Adrenal gland (tissue), 5 donors: Measurements from ENCODE around the gene SORCS3.

Experiments
- POLR2A ChIP-seq, 2 donors: fragments of 450-650 bp; IDR thresholded peaks; one replicate each; pipeline ENCODE4 v1.6.1; 2017; ENCODE audit warnings: antibody characterized with exemption in 2 of 2, mild to moderate bottlenecking in 2 of 2, moderate library complexity in 1 of 2
- TF ChIP-seq, protein P1 (sequence below), 6 experiments: fragments of 450-650 bp in 4 of 6; fragments of 200-600 bp in 2 of 6; sonication (generic) in 1 of 6; IDR thresholded peaks; 1 replicate in 5 of 6; 2 replicates in 1 of 6; pipeline versions ENCODE4 v1.5.1 to v1.8.0; 2016 to 2021; ENCODE audit warnings: antibody characterized with exemption in 6 of 6, mild to moderate bottlenecking in 2 of 6, moderate library complexity in 1 of 6
- donor health status: DM: no; HTN: no; CAD: no.

DNA sequence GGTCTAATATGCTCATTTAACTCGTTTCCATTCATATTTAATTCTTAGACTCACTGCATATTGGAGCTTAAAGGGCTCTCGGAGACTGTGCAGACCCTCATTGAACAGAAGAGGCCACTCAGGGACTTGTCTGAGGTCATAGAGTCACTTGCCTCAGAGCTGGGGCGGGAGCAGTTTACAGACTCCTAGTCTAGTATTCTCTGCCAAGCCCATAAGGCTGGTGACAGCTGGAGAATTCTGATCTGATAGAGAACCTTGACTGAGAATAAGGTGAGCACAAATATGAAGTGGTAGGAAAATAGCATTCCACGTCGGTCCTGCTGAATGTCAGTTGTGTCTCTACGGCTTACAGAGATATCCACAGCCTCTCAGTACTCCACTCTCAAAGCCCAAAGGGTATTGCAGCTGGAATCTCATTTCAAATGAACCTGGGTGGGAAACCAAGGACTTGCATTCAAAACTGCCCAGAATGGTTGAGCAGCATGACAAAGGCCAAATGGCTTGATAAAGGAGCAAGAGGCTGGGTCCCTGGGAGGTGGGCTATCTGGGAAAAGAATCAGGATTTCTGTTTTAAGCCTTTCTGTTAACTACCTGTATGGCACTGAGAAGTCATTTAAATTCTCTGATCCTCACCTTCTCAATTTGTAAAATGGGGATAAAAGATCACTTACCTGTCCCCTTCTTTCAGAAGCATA, 283.2 kb downstream of the SORCS3 start:
- TF ChIP-seq, protein P1, sequence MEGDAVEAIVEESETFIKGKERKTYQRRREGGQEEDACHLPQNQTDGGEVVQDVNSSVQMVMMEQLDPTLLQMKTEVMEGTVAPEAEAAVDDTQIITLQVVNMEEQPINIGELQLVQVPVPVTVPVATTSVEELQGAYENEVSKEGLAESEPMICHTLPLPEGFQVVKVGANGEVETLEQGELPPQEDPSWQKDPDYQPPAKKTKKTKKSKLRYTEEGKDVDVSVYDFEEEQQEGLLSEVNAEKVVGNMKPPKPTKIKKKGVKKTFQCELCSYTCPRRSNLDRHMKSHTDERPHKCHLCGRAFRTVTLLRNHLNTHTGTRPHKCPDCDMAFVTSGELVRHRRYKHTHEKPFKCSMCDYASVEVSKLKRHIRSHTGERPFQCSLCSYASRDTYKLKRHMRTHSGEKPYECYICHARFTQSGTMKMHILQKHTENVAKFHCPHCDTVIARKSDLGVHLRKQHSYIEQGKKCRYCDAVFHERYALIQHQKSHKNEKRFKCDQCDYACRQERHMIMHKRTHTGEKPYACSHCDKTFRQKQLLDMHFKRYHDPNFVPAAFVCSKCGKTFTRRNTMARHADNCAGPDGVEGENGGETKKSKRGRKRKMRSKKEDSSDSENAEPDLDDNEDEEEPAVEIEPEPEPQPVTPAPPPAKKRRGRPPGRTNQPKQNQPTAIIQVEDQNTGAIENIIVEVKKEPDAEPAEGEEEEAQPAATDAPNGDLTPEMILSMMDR (IDR thresholded peaks at IDR 0.05): no peak
- no peak for TF ChIP-seq POLR2A (IDR thresholded peaks at IDR 0.05)
